Loucy (cell line): ENCODE measurements around the gene LSM3.
A peak's percentile ranks its signal among the peaks of the same experiment; 100 is the strongest.

Experiments
- H2AFZ ChIP-seq: fragments of 200-600 bp; sonication (generic); 2 replicates; pipeline ENCODE4 v1.6.0; 2016; ENCODE audit warnings: antibody characterized with exemption, mild to moderate bottlenecking, low read length, moderate library complexity
- H3F3A ChIP-seq: fragments of 200-600 bp; 2 replicates; pipeline ENCODE4 v1.6.0; 2016; ENCODE audit warnings: antibody characterized with exemption, low read depth, mild to moderate bottlenecking
- H3K27me3 ChIP-seq: fragments of 200-600 bp; sonication (generic); 2 replicates; pipeline ENCODE4 v1.6.1; 2014; ENCODE audit warnings: low read length, mild to moderate bottlenecking; ENCODE audit not compliant: insufficient read depth, poor library complexity, severe bottlenecking
- H3K36me3 ChIP-seq: fragments of 200-600 bp; sonication (generic); 2 replicates; pipeline ENCODE4 v1.6.1; 2016; ENCODE audit warnings: low read length; ENCODE audit not compliant: insufficient read depth
- H3K4me1 ChIP-seq: fragments of 200-600 bp; sonication (generic); 2 replicates; pipeline ENCODE4 v1.5.1; 2014; ENCODE audit warnings: low read length, mild to moderate bottlenecking; ENCODE audit not compliant: insufficient read depth, poor library complexity, severe bottlenecking
- H3K4me2 ChIP-seq: fragments of 200-600 bp; sonication (generic); 2 replicates; pipeline ENCODE4 v1.6.0; 2014; ENCODE audit warnings: antibody characterized with exemption, low read length, low read depth, mild to moderate bottlenecking; ENCODE audit not compliant: poor library complexity, severe bottlenecking
- H3K4me3 ChIP-seq: fragments of 200-600 bp; sonication (generic); 2 replicates; pipeline ENCODE4 v1.5.1; 2014; ENCODE audit warnings: low read length, mild to moderate bottlenecking, mixed read lengths; ENCODE audit not compliant: poor library complexity, severe bottlenecking
- H3K79me2 ChIP-seq: fragments of 200-600 bp; sonication (generic); 2 replicates; pipeline ENCODE4 v1.6.1; 2014; ENCODE audit warnings: low read length; ENCODE audit not compliant: insufficient read depth
- H3K9ac ChIP-seq: fragments of 200-600 bp; sonication (generic); 2 replicates; pipeline ENCODE4 v1.6.0; 2014; ENCODE audit warnings: mild to moderate bottlenecking, low read depth, low read length, moderate library complexity; ENCODE audit not compliant: poor library complexity, severe bottlenecking
- H3K9me2 ChIP-seq: fragments of 200-600 bp; sonication (generic); replicated peaks from 2 replicates; pipeline ENCODE4 v1.6.1; 2016; ENCODE audit warnings: low read depth, low read length, mixed read lengths
- H3K9me3 ChIP-seq: fragments of 200-600 bp; sonication (generic); 2 replicates; pipeline ENCODE4 v1.6.1; 2014; ENCODE audit warnings: mild to moderate bottlenecking, antibody characterized with exemption, low read length, low read depth; ENCODE audit not compliant: insufficient read depth
- H4K20me1 ChIP-seq: fragments of 200-600 bp; sonication (generic); 2 replicates; pipeline ENCODE4 v1.6.0; 2014; ENCODE audit warnings: antibody characterized with exemption, low read length, mild to moderate bottlenecking; ENCODE audit not compliant: insufficient read depth, poor library complexity, severe bottlenecking
- EZH2phosphoT487 ChIP-seq: fragments of 200-600 bp; IDR thresholded peaks from 2 replicates; pipeline ENCODE4 v1.6.1; 2018; ENCODE audit warnings: antibody characterized with exemption, mild to moderate bottlenecking, moderate library complexity, borderline replicate concordance
- TF ChIP-seq, protein P1 (sequence below): fragments of 200-600 bp; sonication (generic); conservative IDR thresholded peaks from 2 replicates; pipeline ENCODE4 v1.5.1; 2014; ENCODE audit warnings: mild to moderate bottlenecking, antibody characterized with exemption, low read length

LSM3 gene

DNA sequence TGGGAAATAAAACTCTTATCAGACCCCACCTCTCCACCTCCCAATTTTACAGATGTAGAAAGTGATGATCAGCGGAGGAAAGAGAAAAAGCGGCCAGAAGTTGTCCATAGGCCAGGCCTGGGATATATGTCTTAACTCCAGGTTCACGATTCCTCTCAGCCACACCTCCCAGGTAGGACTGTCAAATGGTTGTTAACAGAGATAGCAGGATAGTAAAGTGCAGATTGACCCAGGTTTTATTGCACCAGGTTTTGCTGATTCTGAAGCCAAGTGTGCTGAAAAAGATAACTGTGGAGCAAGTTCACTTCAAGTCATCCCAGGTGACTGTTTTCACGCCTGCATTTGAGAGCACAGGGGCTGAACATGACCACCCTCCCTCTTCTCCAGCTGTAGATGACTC is 36.1 kb downstream of the LSM3 start:
- no peak overlapping the region for H2AFZ ChIP-seq
- no peak overlapping the region for H3K4me3 ChIP-seq
- H3K9ac ChIP-seq = no peak overlapping the region
- H3K9me2 ChIP-seq = no peaks in the 10 kb centered on the region
- H3K4me1 ChIP-seq = no peaks in the 10 kb centered on the region
- H3K4me2 ChIP-seq = no peak overlapping the region
- H3K9me3 ChIP-seq = no peaks in the 10 kb centered on the region
- no peaks in the 10 kb centered on the region for H3K27me3 ChIP-seq
- H4K20me1 ChIP-seq = no peaks in the 10 kb centered on the region
- TF ChIP-seq, protein P1, sequence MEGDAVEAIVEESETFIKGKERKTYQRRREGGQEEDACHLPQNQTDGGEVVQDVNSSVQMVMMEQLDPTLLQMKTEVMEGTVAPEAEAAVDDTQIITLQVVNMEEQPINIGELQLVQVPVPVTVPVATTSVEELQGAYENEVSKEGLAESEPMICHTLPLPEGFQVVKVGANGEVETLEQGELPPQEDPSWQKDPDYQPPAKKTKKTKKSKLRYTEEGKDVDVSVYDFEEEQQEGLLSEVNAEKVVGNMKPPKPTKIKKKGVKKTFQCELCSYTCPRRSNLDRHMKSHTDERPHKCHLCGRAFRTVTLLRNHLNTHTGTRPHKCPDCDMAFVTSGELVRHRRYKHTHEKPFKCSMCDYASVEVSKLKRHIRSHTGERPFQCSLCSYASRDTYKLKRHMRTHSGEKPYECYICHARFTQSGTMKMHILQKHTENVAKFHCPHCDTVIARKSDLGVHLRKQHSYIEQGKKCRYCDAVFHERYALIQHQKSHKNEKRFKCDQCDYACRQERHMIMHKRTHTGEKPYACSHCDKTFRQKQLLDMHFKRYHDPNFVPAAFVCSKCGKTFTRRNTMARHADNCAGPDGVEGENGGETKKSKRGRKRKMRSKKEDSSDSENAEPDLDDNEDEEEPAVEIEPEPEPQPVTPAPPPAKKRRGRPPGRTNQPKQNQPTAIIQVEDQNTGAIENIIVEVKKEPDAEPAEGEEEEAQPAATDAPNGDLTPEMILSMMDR = no peak
- no peak for TF ChIP-seq EZH2phosphoT487
- no peaks in the 10 kb centered on the region for H3K79me2 ChIP-seq
- H3K36me3 ChIP-seq = no peaks in the 10 kb centered on the region
- no peaks in the 10 kb centered on the region for H3F3A ChIP-seq

DNA sequence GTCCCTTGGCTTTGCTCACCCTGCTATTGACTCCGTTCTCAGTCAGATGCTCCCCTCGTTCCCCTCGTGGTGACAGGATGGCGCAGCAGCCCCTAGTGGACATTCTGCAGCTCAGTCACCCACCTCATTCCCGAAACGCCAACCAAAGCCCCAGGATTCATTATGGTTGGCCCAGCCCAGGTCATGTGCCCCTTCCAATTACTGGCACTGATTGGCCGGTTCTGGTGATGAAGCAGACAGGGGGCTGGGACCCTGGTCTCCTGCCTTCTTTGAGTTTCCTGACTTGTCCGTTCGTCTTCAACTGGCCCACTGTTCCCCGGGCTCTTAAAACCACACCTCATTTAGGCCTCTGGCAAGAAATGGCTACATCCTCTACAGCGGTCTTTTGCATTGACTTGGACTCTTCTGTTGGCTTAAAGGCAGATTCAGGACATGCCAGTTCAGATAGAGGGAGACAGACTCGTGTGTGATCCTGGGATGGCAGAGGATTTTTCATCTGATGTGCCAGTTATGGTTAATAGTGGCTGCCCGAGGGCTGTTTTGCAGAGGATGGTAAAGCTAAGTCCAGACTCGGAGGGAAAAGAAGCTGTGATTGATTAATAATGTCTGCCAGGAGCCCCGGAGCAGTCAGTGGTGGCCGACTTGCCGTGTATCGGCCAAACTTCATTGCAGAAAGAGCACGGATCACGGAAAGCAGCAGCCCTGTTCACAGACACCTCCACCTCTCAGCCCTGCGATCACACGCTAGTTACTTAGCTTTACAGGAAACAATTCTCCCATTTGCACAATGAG is 37.8 kb downstream of the LSM3 start:
- Histone ChIP-seq H3K9me3 (peaks cover 8% of the 10 kb centered on the region; the same call in 1 of the 2 replicates), H3K4me1 (no peaks in the 10 kb centered on the region), H3F3A (no peaks in the 10 kb centered on the region), H3K79me2 (no peaks in the 10 kb centered on the region), H3K36me3 (no peaks in the 10 kb centered on the region), H3K9me2 (no peaks in the 10 kb centered on the region), H3K27me3 (no peaks in the 10 kb centered on the region), H3K4me3 (no peak overlapping the region), H2AFZ (no peak overlapping the region), H3K9ac (no peak overlapping the region), H3K4me2 (no peak overlapping the region), H4K20me1 (no peaks in the 10 kb centered on the region)
- TF ChIP-seq, protein P1 = peak; percentile 39
- TF ChIP-seq EZH2phosphoT487 = no peak

DNA sequence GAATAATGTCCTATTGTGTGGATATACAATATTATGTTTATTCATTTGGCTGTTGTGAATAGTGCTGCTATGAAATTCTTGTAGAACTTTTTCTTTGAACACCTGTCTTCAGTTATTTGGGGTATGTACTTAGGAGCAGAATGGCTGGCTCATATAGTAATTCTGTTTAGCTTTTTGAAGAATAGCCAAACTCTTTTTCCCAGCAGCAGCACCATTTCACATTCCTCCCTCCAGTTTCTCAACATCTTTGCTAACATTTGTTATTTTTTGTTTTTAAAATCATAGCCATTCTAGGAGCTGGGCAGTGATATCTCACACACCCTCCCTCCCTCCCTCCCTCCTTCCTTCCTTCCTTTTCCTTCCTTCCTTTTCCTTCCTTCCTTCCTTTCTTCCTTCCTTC is 39.7 kb downstream of the LSM3 start:
- Histone ChIP-seq H2AFZ (no peak overlapping the region), H3F3A (no peaks in the 10 kb centered on the region), H3K9me3 (peaks cover 11% of the 10 kb centered on the region; the same call in 1 of the 2 replicates), H3K27me3 (no peaks in the 10 kb centered on the region), H3K79me2 (no peaks in the 10 kb centered on the region), H3K4me1 (no peaks in the 10 kb centered on the region), H3K4me2 (no peak overlapping the region), H3K36me3 (no peaks in the 10 kb centered on the region), H3K4me3 (no peak overlapping the region), H3K9me2 (no peaks in the 10 kb centered on the region), H3K9ac (no peak overlapping the region), H4K20me1 (no peaks in the 10 kb centered on the region)
- TF ChIP-seq, protein P1 = no peak
- TF ChIP-seq EZH2phosphoT487 = no peak
